ENCODE data around the gene ZKSCAN8.

Gene ZKSCAN8

GRCh38 chr6:28139860-28140543 lies 1.7 kb upstream of the ZKSCAN8 start:
- no peak for DNase-seq (ENCODE audit: low read depth in 1 of 2, low spot score in 1 of 2)

DNA sequence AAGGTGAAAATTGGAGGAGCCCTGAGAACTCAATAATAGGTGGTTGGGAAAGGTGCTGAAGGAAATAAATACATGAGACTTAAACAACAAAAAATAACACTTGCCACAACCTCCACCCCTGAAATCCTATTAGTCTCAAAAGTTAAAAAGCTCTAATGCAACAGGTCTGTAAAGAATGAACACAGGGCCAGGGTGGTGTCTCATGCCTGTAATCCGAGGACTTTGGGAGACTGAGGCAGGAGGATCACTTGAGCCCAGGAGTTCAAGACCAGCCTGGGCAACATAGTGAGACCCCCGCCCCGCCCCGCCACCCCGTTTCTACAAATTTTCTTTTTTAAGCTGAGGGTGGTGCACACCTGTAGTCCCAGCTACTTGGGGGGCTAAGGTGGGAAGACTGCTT lies 1.1 kb upstream of the ZKSCAN8 start:
- DNase-seq (ENCODE audit: low read depth in 1 of 2, low spot score in 1 of 2): no peak

DNA sequence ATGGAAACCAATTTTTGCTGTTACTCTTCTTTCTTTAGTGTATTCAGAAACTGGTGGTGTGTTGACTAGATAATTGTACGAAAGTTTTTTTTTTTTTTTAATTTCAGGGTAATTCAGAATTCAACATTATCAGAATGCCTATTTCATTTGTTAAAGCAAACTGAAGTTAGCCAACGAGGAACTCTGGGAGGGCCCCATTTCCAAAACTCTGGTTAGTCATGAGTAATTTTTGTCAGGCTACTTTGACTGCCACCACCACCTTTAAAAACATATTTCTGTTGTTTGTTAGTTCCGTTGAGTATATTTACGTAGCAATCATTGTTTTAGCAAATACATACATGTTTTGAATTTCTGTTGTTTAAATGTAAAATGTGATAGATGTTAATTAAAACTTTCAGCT lies 763 bp downstream of the ZKSCAN8 start:
- no peak for DNase-seq (ENCODE audit: low read depth in 1 of 2, low spot score in 1 of 2)

GRCh38 chr6:28145231-28145630 lies 3.5 kb downstream of the ZKSCAN8 start:
- no peak for DNase-seq (ENCODE audit: low read depth in 1 of 2, low spot score in 1 of 2)

GRCh38 chr6:28152531-28152930 lies 10.8 kb downstream of the ZKSCAN8 start:
- DNase-seq (ENCODE audit: low read depth in 1 of 2, low spot score in 1 of 2): no peak

- no peak for DNase-seq (ENCODE audit: low read depth in 1 of 2, low spot score in 1 of 2)
These were observed 11.9 kb downstream of the ZKSCAN8 start for GRCh38 chr6:28153546-28153945.

DNA sequence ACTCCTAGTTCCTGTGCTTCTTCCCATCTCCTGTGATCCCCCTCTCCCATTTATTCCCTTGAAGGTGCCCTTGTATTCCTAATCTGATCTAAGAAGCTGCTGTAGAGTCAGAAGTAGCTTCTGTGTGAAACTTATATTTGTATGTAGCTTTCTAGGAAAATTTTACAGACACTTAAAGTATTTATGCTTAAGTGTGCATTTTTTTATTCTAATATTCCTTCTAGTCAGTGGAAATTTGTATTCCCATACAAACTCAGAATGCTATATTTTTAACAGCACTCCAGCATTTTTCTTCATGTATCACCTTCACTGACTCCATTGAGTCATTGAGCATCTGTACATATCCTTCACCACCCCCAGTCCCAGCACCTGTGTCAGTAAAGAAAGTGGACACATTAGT lies 12.7 kb downstream of the ZKSCAN8 start:
- no peak for DNase-seq (ENCODE audit: low read depth in 1 of 2, low spot score in 1 of 2)

DNA sequence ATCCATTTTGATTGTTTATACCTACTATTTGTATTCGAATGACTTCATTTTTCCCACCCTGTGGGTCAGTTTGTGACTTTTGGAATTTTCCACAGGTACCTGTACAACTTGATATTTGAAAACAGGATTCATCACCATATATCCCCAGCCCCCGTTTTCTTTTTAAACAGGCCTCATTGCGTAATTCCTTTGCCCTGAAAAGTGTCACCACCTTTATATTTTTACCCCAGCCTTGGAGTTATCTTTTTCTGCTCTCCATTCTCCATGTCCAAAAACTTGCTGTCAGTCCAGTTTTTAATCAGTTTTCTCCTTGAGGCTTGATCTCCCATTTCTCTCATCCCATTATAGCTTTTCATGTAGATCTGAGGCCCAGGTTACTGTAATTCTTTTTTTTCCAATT lies 16.6 kb downstream of the ZKSCAN8 start:
- no peak for DNase-seq (ENCODE audit: low read depth in 1 of 2, low spot score in 1 of 2)

DNA sequence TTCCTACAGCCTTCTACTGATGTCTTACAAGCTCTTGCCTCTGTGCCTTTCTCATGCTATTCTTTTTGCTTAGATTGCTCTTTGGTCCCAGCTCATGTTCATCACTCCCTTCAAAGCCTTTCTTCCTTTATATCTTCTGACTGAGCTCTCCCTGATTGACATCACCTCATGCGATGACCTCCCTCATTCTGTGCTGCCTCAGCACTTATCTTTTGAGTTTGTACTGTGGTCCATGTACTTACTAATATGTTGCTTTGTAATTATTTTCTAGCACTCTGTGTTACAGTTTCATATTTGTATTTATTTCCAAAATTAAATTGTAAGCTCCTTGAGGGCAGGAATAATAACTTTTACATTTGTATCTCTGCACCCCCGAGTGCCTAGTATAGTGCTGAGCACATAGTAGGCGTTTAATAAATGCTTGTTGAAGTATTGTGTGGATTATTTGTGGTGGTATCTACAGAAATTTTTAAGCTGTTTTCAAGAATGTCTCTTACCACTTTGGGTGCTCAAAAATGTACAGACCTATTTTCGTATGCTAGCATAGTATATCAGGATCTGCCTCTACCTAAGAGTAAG lies 17.4 kb downstream of the ZKSCAN8 start:
- DNase-seq (ENCODE audit: low read depth in 1 of 2, low spot score in 1 of 2): no peak

GRCh38 chr6:28160233-28160632 lies 18.6 kb downstream of the ZKSCAN8 start:
- DNase-seq (ENCODE audit: low read depth in 1 of 2, low spot score in 1 of 2): no peak

GRCh38 chr6:28161410-28162079 lies 19.9 kb downstream of the ZKSCAN8 start:
- peak; percentile 65 to 81 for DNase-seq (ENCODE audit: low read depth in 1 of 2, low spot score in 1 of 2)

DNA sequence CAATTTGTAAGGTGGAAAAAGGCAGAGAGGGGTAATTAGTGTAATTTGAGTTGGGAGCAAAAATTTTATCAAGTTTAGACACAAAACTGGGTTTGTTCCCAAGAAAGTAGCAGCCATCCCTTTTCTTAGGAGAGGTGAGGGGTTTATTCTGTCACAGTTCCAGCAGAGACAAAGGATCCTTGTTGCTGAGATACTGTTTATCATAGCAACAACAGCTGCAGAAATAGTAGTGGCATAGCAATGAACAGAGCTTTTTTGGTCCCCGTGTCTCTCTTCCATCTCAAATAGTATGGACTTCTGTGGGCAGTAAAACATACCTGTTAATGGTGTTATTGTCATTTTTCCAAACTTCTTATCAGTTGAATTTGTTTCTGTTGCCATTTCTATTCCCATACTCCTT lies 23.9 kb downstream of the ZKSCAN8 start:
- DNase-seq (ENCODE audit: low read depth in 1 of 2, low spot score in 1 of 2): no peak

DNA sequence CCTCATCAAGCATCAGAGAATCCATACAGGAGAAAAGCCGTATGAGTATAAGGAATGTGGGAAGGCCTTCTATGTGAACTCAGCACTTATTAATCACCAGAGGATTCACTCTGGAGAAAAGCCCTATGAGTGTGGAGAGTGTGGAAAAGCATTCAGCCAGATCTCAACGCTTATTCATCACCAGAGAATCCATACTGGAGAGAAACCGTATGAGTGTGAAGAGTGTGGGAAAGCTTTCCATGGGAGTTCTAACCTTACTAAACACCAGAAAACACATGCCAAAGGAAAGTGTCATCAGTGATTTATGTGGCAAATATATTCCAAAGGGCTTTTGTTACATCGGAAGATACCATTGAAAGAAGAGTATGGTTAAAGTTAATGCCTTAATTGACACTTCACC lies 25.4 kb downstream of the ZKSCAN8 start:
- no peak for DNase-seq (ENCODE audit: low read depth in 1 of 2, low spot score in 1 of 2)

DNA sequence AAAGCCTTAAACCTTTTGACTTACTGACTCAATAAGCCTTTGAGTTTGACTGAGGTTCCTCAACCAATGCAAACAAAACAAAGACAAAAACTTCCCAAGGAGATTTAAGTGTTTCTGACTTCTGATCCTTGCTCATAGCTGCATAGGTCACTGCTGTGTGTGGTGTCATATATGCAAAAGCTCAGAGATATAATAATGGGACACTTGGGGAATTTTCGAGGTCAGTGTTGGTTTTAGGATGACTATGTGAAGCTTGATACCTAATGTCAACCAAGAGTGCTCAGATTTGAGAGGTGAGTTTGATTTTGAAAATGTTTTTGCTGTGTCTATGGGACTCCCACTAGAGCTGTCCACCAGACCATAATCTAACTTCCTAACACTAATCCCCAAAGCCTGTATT lies 26.2 kb downstream of the ZKSCAN8 start:
- DNase-seq (ENCODE audit: low read depth in 1 of 2, low spot score in 1 of 2): no peak

DNA sequence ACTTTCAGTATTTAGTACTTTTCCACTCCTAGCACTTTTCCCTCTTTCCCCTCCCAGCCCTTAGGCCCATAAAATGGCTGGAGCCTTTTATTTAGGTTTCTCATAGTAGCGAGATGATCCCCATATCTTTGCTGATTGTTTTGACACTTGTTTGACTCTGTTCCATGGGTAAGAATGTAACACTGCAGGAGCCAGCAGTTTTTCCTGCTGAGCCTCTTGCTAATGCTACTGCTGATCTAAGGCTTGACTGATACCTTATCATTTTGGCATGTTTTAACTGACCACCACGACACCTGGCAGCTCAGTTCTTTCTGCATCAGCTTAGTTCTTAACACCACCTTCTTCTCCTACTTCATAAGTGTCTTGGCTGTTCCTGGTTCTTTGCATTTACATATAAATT lies 29.6 kb downstream of the ZKSCAN8 start:
- no peak for DNase-seq (ENCODE audit: low read depth in 1 of 2, low spot score in 1 of 2)

- DNase-seq (ENCODE audit: low read depth in 1 of 2, low spot score in 1 of 2): no peak
These were observed 30.3 kb downstream of the ZKSCAN8 start for GRCh38 chr6:28172006-28172405.

- DNase-seq (ENCODE audit: low read depth in 1 of 2, low spot score in 1 of 2): no peak
These were observed 34.7 kb downstream of the ZKSCAN8 start for GRCh38 chr6:28176373-28176772.

- no peak for DNase-seq (ENCODE audit: low read depth in 1 of 2, low spot score in 1 of 2)
These were observed 40.6 kb downstream of the ZKSCAN8 start for GRCh38 chr6:28182255-28182654.

DNA sequence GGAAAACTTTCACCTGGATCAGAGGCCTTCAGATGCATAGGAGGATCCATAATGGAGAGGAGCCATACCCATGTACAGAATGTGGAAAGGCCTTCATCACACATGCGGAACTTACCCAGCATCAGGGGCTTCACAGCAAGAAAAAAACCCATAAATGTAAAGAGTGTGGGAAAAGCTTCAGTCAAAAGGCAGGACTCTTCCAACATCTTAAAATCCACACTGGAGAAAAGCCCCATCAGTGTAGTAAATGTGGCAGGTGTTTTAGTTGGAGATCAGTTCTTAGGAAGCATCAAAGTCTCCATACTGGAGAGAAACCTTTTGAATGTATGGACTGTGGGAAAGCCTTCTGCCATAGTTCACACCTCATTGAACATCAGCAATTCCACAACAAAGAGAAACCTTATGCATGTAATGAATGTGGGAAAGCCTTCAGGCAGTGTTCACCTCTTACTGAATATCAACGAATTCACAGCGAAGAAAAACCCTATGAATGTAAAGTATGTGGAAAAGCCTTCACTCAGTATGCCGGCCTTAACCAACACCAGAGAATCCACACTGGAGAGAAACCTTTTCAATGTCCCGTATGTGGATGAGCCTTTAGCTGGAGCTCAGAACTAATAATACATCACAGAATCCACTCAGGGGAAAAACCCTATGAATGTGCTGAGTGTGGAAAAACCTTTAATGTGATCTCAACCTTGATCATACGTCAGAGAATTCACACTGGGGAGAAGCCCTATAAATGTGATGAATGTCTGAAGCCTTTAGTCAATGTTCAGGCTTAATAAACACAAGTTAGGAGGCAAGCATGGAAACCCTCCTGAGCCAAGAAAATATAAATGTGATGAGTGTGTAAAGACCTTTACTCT lies 46.7 kb downstream of the ZKSCAN8 start:
- no peak for DNase-seq (ENCODE audit: low read depth in 1 of 2, low spot score in 1 of 2)

- no peak for DNase-seq (ENCODE audit: low read depth in 1 of 2, low spot score in 1 of 2)
These were observed 58.3 kb downstream of the ZKSCAN8 start for GRCh38 chr6:28200020-28200419.

- DNase-seq (ENCODE audit: low read depth in 1 of 2, low spot score in 1 of 2): no peak
These were observed 61.5 kb downstream of the ZKSCAN8 start for GRCh38 chr6:28203201-28203600.

DNA sequence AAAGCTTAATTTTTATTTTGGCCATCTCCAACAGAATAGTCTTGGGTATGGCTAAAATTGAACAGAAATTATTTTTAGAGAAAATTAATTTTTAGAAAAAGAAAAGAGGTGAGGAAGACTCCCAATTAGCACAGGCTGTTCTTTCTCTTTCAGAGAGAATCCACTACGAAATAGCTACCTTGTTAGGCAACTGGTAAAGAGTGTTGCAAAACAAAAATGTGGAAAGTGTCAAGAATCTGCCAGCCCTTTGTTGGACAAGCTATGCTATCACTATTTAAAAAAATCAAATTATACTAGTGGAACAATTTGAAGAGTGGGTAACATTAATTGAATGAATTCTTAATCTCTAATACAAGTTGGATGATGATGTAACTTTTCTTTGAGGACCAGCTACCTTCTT lies 64.2 kb downstream of the ZKSCAN8 start:
- no peak for DNase-seq (ENCODE audit: low read depth in 1 of 2, low spot score in 1 of 2)

Data from activated CD4-positive, alpha-beta T cell treated with anti-CD3 and anti-CD28 coated beads, Interleukin-2, amount 50 U/mL, for 24 hours (primary cell).